ENCODE measurements around the gene MAP4K2. TPM values are rescaled to one million over a fixed set of nuclear protein-coding genes. Genes with fewer than 3 reads are reported as not detected.

The MAP4K2 gene
- total RNA-seq, 2 experiments from 2014 or later, result 95.6 to 98.0 TPM

DNA sequence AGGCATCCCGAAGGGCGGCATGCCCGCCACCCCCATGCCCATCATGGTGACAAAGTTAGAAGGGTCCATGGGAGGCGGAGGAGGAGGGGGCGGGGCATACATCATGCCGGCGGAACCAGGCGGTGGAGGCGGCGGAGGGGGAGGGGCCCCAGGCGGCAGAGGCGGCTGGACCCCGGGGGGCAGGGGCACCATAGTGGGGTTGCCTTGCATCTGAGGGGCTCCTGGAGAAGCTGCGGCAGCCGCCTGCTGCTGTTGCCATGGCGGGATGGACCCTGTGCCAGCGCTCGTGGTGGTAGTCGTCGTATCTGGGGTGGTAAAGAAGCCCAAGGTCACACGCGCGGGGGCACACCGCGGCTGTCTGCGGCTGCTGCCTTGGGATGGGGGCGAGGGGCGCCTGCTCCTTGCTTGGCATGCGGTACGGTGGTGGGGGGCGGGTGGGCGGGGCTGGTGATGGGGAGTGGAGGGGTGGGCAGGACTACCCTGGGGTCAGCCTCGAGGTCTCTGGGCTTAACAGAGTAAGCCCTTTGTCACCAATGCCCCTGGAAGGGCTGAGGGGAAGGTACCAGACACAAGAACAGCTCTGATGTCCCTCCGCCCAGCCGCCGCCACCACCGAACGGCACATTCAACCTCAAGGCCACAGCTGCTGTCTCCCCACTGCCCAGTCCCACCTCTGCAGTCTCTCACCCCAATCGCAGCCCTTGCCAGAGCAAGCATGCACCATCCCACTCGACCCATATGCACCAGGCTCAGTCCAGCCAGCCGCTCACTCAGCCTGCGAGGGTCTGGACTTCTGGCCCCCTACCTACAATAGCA lies 37.0 kb downstream of the MAP4K2 start:
- no peaks in the 10 kb centered on the region for H3K9me3 Mint-ChIP-seq
- ChIA-PET POLR2A (interaction anchor here (7.9 to 13.2 kb wide), 2 partner anchors 11 to 20 kb away, joined by 151 to 435 read pairs; partner anchors contain the start of genes RASGRP2 and SF1), CTCF (interaction anchor here (4.3 to 11.8 kb wide), 2 partner anchors 11 to 21 kb away, joined by 27 to 132 read pairs; partner anchors contain the start of genes RASGRP2 and SF1)
- no peak overlapping the region for H3K4me3 Mint-ChIP-seq
- peak overlapping the region; percentile 99 for H3K27ac Mint-ChIP-seq
- peaks cover 89% of the 10 kb centered on the region for H3K36me3 Mint-ChIP-seq (ENCODE audit: low read depth)
- no peak for DNase-seq
- no peaks in the 10 kb centered on the region for H3K27me3 Mint-ChIP-seq
- peaks cover 89% of the 10 kb centered on the region for H3K4me1 Mint-ChIP-seq

DNA sequence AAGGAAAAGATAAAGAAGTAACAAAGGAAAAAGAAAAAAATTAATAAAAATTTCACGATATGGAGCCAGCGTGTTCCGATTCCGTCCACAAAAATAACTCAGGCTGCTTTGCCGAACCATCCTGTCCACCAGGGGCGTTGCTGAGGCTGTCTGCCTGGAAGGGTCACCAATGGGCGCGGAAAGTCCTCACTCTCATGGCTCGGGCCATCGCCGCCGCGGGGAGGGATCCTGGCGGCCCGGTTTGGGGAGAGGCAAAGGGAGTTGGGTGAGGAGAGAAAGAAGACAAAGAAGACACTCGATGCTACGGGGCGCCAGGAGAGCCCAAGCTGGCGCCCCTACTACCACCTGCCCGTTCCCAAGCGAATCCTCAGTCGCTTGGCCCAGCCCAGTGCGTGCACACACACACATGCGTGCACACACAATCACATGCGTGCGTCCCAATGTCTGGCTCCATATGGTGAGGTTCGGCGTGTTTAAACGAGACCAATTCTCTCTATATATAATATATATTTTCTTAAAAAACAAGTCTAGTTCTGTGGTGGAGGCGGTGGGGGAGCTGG lies 37.6 kb downstream of the MAP4K2 start:
- peak overlapping the region; percentile 99 for H3K27ac Mint-ChIP-seq
- no peaks in the 10 kb centered on the region for H3K27me3 Mint-ChIP-seq
- DNase-seq, result no peak
- CTCF ChIA-PET, result interaction anchor here (4.3 to 11.8 kb wide), 2 partner anchors 12 to 21 kb away, joined by 27 to 132 read pairs; partner anchors contain the start of genes RASGRP2 and SF1
- H3K36me3 Mint-ChIP-seq (ENCODE audit: low read depth), result peaks cover 87% of the 10 kb centered on the region
- H3K9me3 Mint-ChIP-seq, result no peaks in the 10 kb centered on the region
- peak overlapping the region; percentile 72 for H3K4me3 Mint-ChIP-seq
- peaks cover 89% of the 10 kb centered on the region for H3K4me1 Mint-ChIP-seq
- POLR2A ChIA-PET, result interaction anchor here (7.9 to 13.2 kb wide), 2 partner anchors 12 to 19 kb away, joined by 151 to 435 read pairs; partner anchors contain the start of genes RASGRP2 and SF1

DNA sequence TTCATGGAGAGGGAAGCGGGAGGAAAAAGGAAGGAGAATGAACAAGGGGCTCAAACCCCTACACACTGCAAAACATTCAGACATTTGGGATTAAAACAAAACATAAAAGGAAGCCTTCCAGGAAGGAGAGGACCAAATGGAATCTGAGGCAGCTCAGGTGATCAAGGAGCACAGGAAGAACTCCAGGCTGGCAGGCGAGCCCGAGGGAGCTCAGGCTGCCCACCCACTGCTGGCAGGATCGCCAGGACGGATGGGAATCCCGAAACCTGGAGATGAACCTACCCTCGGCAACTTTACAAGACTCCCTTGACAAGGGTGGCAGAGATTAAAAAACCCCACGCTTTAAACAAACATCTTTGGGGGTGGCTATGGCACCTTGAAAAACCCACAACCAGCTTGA lies 38.3 kb downstream of the MAP4K2 start:
- Mint-ChIP-seq H3K27ac (peak overlapping the region; percentile 99), H3K36me3 (ENCODE audit: low read depth) (peaks cover 85% of the 10 kb centered on the region), H3K4me3 (peak overlapping the region; percentile 72), H3K4me1 (peaks cover 92% of the 10 kb centered on the region), H3K9me3 (no peaks in the 10 kb centered on the region), H3K27me3 (no peaks in the 10 kb centered on the region)
- POLR2A ChIA-PET, result interaction anchor here (1.1 to 13.2 kb wide), 3 partner anchors 12 to 39 kb away, joined by 3 to 435 read pairs (median 151); partner anchors contain the start of genes RASGRP2 and SF1
- DNase-seq, result no peak
- CTCF ChIA-PET, result interaction anchor here (0.9 to 11.8 kb wide), 5 partner anchors 12 to 447 kb away, joined by 3 to 132 read pairs (median 4); partner anchors contain the start of genes MEN1, PRDX5, RASGRP2 and SF1

DNA sequence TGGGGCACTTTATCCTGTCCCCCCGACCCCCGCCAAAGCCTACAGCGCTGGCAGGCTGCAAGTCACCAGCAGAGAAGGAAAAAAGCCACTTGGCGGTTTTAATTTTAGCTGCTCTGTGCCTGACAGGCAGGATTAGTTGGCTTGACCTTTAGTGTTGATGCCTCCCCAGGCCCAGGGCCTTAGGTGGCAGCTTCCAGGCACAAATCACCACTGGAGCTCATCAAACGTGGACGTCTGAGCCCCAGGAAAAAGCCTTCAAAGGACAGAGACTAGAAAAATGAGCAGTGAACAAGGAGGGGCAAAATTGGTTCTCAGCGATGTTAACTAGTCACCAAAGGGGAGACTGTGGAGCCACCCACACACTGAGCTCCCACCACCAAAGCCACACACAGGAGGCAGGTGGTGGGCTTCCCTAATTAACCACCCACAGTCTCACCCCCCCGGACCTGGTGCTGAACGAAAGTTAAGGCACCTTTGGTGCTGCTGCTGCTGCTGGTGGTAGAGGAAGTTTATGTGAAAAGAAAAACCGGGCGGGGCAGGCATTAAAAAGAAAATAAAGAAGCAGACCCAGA lies 38.9 kb downstream of the MAP4K2 start:
- POLR2A ChIA-PET, result interaction anchor here (1.0 to 13.2 kb wide), 7 partner anchors 8 to 277 kb away, joined by 3 to 435 read pairs (median 6); partner anchors contain the start of genes MAP4K2, RASGRP2, SAC3D1 and SF1
- Mint-ChIP-seq H3K27ac (peak overlapping the region; percentile 99), H3K36me3 (ENCODE audit: low read depth) (peaks cover 79% of the 10 kb centered on the region), H3K4me1 (peaks cover 87% of the 10 kb centered on the region), H3K9me3 (no peaks in the 10 kb centered on the region), H3K27me3 (no peaks in the 10 kb centered on the region), H3K4me3 (peak overlapping the region; percentile 72)
- CTCF ChIA-PET, result interaction anchor here (0.7 to 11.8 kb wide), 7 partner anchors 8 to 446 kb away, joined by 3 to 132 read pairs (median 4); partner anchors contain the start of genes MEN1, PRDX5, RASGRP2 and SF1
- peak; percentile 72 for DNase-seq

DNA sequence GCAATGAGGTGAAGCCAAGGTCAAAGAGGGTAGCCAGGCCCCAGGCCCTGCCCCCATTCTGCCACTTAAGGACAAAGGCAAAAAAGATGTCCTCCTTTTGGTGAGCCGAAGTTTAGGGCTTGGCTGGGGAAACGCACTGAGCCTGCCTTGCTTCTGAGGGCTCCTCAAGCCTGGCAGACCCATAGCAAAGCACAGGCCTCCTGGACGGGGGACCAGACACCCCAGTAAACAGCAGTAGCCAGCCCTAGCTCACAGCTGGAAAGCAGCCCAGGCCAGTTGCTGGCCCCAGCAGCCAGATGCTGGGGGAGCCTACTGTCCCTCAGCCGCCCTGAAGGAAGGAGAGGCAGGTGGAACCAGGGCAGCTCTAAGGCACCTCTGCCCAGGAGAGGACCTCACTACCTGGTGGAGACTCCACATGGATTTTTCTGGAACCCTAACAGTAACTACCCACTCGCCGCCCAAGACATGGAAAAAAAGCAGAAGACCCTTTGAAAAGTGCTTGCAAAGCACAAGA lies 39.4 kb downstream of the MAP4K2 start:
- H3K36me3 Mint-ChIP-seq (ENCODE audit: low read depth), result peaks cover 74% of the 10 kb centered on the region
- ChIA-PET CTCF (interaction anchor here (0.7 to 11.8 kb wide), 6 partner anchors 9 to 446 kb away, joined by 3 to 132 read pairs (median 4); partner anchors contain the start of genes MEN1, PRDX5, RASGRP2 and SF1), POLR2A (interaction anchor here (0.7 to 13.2 kb wide), 11 partner anchors 8 to 277 kb away, joined by 3 to 435 read pairs (median 4); partner anchors contain the start of genes MAP4K2, RASGRP2, SAC3D1 and SF1)
- H3K4me1 Mint-ChIP-seq, result peaks cover 84% of the 10 kb centered on the region
- H3K27ac Mint-ChIP-seq, result peak overlapping the region; percentile 99
- H3K4me3 Mint-ChIP-seq, result peak overlapping the region; percentile 43
- no peaks in the 10 kb centered on the region for H3K27me3 Mint-ChIP-seq
- no peaks in the 10 kb centered on the region for H3K9me3 Mint-ChIP-seq
- peak; percentile 39 for DNase-seq

DNA sequence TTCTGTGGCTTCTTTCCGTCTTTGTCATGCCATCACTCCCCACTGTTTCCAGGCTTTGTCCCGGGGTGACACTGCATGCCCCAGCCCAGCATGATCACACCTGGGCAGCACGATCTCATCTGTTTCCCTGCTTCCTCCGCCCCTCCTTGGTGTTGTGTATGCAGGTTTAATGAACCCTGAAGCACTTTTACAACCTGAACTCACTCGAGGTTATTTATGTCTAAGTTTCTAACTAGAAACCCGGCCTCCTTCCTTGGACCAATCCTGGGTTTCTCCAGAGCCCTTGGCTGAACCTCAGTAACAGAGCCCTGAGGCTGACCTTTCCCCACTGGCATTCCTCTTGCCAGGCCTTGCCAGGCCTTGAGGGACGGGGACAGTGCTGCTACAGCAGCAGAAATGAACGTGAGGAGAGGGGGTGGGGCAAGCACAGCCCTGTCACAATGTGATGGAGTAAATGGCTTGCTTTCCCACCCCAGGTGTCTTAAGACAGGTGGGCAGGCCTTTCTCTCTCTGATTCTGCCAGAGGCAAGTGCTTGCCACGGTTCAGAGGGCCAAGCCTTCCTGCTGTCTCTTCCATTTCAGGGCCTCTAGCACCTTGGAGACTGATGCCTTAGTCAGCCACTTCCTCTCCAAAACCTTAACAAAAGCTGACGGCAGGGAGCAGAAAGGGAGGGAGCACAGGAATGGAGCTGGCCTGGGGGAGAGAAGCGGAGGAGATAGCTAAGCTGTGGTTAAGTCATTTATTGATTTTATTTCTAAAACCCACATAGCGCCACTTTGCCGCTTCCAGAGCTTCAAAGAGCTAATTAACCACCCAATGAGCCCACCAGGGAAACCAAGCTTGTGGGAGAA lies 40.1 kb downstream of the MAP4K2 start:
- Mint-ChIP-seq H3K36me3 (ENCODE audit: low read depth) (peaks cover 67% of the 10 kb centered on the region), H3K4me3 (peak overlapping the region; percentile 44), H3K27ac (peak overlapping the region; percentile 99), H3K27me3 (no peaks in the 10 kb centered on the region), H3K9me3 (no peaks in the 10 kb centered on the region), H3K4me1 (peaks cover 77% of the 10 kb centered on the region)
- ChIA-PET CTCF (interaction anchor here (0.8 to 11.8 kb wide), 4 partner anchors 9 to 48 kb away, joined by 4 to 132 read pairs (median 16); partner anchors contain the start of genes MEN1, RASGRP2 and SF1), POLR2A (interaction anchor here (0.7 to 13.2 kb wide), 10 partner anchors 8 to 278 kb away, joined by 3 to 435 read pairs (median 4); partner anchors contain the start of genes MAP4K2, RASGRP2, SAC3D1 and SF1)
- peak; percentile 40 for DNase-seq

DNA sequence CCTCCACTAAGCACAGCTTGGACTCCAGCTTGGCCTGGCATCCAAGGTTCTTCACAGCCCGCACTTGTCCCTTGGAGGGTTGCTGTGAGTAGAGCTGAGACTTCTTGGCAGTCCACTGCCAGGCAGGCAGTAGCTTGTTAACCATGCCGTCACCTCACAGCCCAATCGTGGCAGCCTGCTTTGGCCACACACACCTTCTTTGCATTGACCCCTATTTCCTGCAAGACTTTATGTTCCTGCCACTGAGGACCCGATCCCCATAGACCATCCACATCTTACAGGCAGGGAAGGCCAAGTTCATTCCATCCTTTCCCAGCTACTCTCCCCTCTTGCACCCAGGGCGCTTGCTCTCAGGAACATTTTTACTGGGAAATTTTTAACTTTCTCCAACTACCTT lies 40.7 kb downstream of the MAP4K2 start:
- Mint-ChIP-seq H3K4me1 (peaks cover 71% of the 10 kb centered on the region), H3K4me3 (no peak overlapping the region)
- POLR2A ChIA-PET, result interaction anchor here (2.1 to 13.2 kb wide), 4 partner anchors 8 to 40 kb away, joined by 6 to 435 read pairs (median 80); partner anchors contain the start of genes MAP4K2, RASGRP2 and SF1

DNA sequence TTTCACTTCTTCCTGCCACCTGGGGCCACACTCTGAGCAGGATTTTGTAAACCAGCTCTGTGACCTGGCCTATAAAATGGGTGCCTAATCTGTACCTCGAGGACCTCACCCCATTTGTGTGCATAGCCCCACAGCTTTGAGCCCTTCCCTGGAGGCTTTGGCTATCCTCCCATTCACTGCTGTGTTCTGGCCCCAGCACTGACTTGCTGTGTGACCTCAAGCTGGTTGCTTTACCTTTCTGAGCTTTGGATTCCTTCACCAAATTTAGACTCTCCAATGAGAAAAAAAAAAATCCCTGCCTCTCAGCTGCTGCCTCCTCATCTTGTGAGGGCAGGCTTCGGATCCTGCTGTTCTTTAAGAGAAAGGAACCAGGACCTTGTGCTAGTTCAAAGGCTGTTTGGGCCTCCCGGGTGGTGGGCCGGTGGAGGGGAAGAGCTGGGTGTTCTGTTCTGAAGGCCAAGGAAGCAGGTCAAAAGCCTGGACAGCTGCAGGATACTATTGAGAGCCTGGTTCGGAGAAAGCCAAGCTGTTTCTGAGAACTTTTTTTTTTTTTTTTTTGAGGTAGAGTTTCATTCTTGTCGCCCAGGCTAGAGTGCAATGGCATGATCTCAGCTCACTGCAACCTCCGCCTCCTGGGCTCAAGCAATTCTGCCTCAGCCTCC lies 42.1 kb downstream of the MAP4K2 start:
- no peak for DNase-seq
- Mint-ChIP-seq H3K4me3 (peak overlapping the region; percentile 22), H3K36me3 (ENCODE audit: low read depth) (peaks cover 51% of the 10 kb centered on the region), H3K9me3 (no peaks in the 10 kb centered on the region), H3K27me3 (no peaks in the 10 kb centered on the region), H3K4me1 (peaks cover 61% of the 10 kb centered on the region), H3K27ac (peak overlapping the region; percentile 99)
- ChIA-PET CTCF (interaction anchor here (0.6 to 11.8 kb wide), 8 partner anchors 8 to 430 kb away, joined by 3 to 132 read pairs (median 4); partner anchors contain the start of genes RASGRP2 and SF1), POLR2A (interaction anchor here (0.8 to 13.2 kb wide), 6 partner anchors 10 to 87 kb away, joined by 3 to 435 read pairs (median 8); partner anchors contain the start of genes RASGRP2 and SF1)

More for the DNA sequence above, 40.7 kb downstream of the MAP4K2 start:
- Mint-ChIP-seq H3K9me3 (no peaks in the 10 kb centered on the region), H3K27me3 (no peaks in the 10 kb centered on the region), H3K36me3 (ENCODE audit: low read depth) (peaks cover 61% of the 10 kb centered on the region), H3K27ac (peak overlapping the region; percentile 99)
- no peak for DNase-seq
- CTCF ChIA-PET, result interaction anchor here (11.8 kb wide), 1 partner anchor 18 kb away, joined by 132 read pairs; the partner anchor contains the start of gene RASGRP2

DNA sequence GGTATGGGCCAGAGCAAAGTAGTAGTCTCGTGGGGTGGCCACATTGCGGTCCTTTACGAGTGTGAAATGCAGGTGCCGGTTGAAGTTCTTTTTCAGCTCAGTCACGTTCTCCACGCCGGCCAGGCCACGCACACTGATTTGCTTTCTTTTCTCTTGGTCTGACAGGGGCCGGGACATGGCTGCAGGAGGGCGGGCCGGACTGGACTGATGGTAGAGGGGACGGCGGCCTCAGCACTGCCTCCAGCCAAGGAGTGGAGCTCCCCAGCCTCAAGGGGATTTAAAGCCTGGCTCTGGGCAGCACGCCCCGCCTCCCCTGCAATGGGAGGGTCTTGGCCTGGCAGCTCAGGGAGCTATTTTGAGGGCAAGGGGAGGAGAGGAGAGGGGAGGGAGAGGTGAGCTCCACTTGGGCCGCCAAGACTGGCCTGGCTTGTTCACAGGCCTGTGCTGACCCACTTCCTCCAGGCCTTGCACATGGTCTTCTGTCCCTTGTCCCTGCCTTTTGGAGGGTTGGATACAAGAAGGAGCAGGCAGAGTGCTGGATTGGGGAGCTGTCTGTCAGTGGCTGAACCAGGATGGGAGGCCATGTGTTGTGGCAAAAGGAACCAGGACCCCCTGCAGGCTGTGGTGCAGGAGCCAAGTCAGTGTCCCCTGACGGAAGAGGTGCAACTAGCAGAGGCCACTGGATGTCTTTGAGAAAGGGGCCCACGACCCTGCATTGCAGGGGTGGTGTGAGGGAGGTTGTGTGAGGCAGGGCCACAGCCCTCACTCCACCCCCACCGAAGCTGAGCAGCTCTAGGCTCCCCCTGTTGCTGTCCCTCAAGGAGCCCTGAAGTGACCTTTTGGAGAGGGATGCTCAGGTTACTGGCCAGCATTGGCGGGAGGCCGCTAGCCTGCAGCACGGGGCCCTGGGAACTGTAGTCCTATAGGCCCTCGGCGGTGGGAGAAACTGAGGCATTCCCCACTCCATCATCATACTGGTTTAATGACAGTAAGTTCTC lies 43.0 kb downstream of the MAP4K2 start, which contains the start of gene PYGM:
TSS of gene PYGM (minus strand) at position 253 of the 998 bp plus-strand sequence. CDS start at position 177, 76 bp downstream.
- DNase-seq, result no peak
- H3K27me3 Mint-ChIP-seq, result no peaks in the 10 kb centered on the region
- CTCF ChIA-PET, result interaction anchor here (0.8 to 11.8 kb wide), 6 partner anchors 7 to 429 kb away, joined by 3 to 132 read pairs (median 4); partner anchors contain the start of genes RASGRP2 and SF1
- POLR2A ChIA-PET, result interaction anchor here (1.0 to 13.2 kb wide), 5 partner anchors 11 to 88 kb away, joined by 3 to 435 read pairs (median 10); partner anchors contain the start of genes RASGRP2 and SF1
- peaks cover 54% of the 10 kb centered on the region for H3K4me1 Mint-ChIP-seq
- no peak within 1 kb of the TSS for H3K4me3 Mint-ChIP-seq
- H3K36me3 Mint-ChIP-seq (ENCODE audit: low read depth), result peaks cover 43% of the 10 kb centered on the region
- no peaks in the 10 kb centered on the region for H3K9me3 Mint-ChIP-seq
- H3K27ac Mint-ChIP-seq, result peak within 1 kb of the TSS; percentile 99
